Urinary bladder (tissue), 4 donors: ENCODE measurements around the gene SLC25A29. TPM values are rescaled to one million over a fixed set of nuclear protein-coding genes. Genes with fewer than 3 reads are reported as not detected.

Experiments used
- DNase-seq: peaks from one replicate; pipeline ENCODE4 v3.0.0-alpha.2; 2015; ENCODE audit errors: extremely low spot score
- H3K27ac ChIP-seq: one replicate; pipeline ENCODE4 v1.5.1; 2013; ENCODE audit warnings: low read depth, mild to moderate bottlenecking, moderate library complexity
- H3K36me3 ChIP-seq: one replicate; pipeline ENCODE4 v1.6.1; 2013; ENCODE audit warnings: mild to moderate bottlenecking, moderate library complexity; ENCODE audit not compliant: insufficient read depth
- H3K4me1 ChIP-seq: one replicate; pipeline ENCODE4 v1.6.1; 2013; ENCODE audit warnings: mild to moderate bottlenecking, moderate library complexity; ENCODE audit not compliant: insufficient read depth
- H3K4me3 ChIP-seq: one replicate; pipeline ENCODE4 v1.5.1; 2013; ENCODE audit warnings: low read depth, low read length
- whole genome bisulfite sequencing: extraction: QIAGEN DNeasy Blood & Tissue Kit; methylation state at CpG from one replicate; pipeline ENCODE4 v1.1.7; 2013; 5-methylcytosine and 5-hydroxymethylcytosine counted together
- polyA plus RNA-seq: library from polyadenylated mRNA; stranded (reverse); fragments of 200-250 nt; gene quantifications from one replicate; pipeline ENCODE4 v1.2.3, GENCODE V29; 2013
- total RNA-seq: library from RNA; depleted of rRNA; stranded (reverse); fragments of >200 nt; gene quantifications from one replicate; pipeline ENCODE4 v1.2.3, GENCODE V29; 2014
- donor health status: healthy with polysubstance abuse.
- donor health status: healthy.

Gene SLC25A29
- total and polyA plus RNA-seq, 2 donors, result 14.6 to 34.3 TPM

GRCh38 chr14:100339766-100340422 is 33.6 kb upstream of the SLC25A29 start:
- peaks cover 1% of the 10 kb centered on the region for H3K36me3 ChIP-seq
- no peak for DNase-seq
- H3K4me1 ChIP-seq, result no peaks in the 10 kb centered on the region
- no peak overlapping the region for H3K27ac ChIP-seq
- 86% methylated on average over 6 of the region's 6 CpGs for WGBS
- H3K4me3 ChIP-seq, result no peak overlapping the region

GRCh38 chr14:100336618-100337530 is 30.6 kb upstream of the SLC25A29 start:
- Histone ChIP-seq H3K4me1 (no peaks in the 10 kb centered on the region), H3K4me3 (no peak overlapping the region), H3K27ac (no peak overlapping the region), H3K36me3 (peaks cover 1% of the 10 kb centered on the region)
- 92% methylated on average over 18 of the region's 18 CpGs for WGBS
- DNase-seq, result no peak

GRCh38 chr14:100334904-100335303 is 28.7 kb upstream of the SLC25A29 start:
- 90% methylated on average over 12 of the region's 12 CpGs for WGBS
- H3K4me3 ChIP-seq, result no peak overlapping the region
- H3K27ac ChIP-seq, result no peak overlapping the region
- DNase-seq, result no peak
- peaks cover 1% of the 10 kb centered on the region for H3K36me3 ChIP-seq
- no peaks in the 10 kb centered on the region for H3K4me1 ChIP-seq

GRCh38 chr14:100333827-100334226 is 27.6 kb upstream of the SLC25A29 start:
- H3K4me1 ChIP-seq, result no peaks in the 10 kb centered on the region
- WGBS, result 76% methylated on average over 7 of the region's 7 CpGs
- H3K27ac ChIP-seq, result no peak overlapping the region
- no peak overlapping the region for H3K4me3 ChIP-seq
- H3K36me3 ChIP-seq, result peaks cover 1% of the 10 kb centered on the region
- DNase-seq, result no peak

GRCh38 chr14:100333311-100333710 is 27.1 kb upstream of the SLC25A29 start:
- H3K4me3 ChIP-seq, result no peak overlapping the region
- peaks cover 1% of the 10 kb centered on the region for H3K36me3 ChIP-seq
- DNase-seq, result no peak
- H3K27ac ChIP-seq, result no peak overlapping the region
- no peaks in the 10 kb centered on the region for H3K4me1 ChIP-seq
- WGBS, result 90% methylated on average over 8 of the region's 8 CpGs

GRCh38 chr14:100332797-100333196 is 26.6 kb upstream of the SLC25A29 start:
- no peak overlapping the region for H3K27ac ChIP-seq
- H3K4me1 ChIP-seq, result no peaks in the 10 kb centered on the region
- WGBS, result 92% methylated on average over 8 of the region's 8 CpGs
- DNase-seq, result no peak
- H3K4me3 ChIP-seq, result no peak overlapping the region
- H3K36me3 ChIP-seq, result peaks cover 1% of the 10 kb centered on the region

- 82% methylated on average over 11 of the region's 11 CpGs for WGBS
- Histone ChIP-seq H3K4me1 (no peaks in the 10 kb centered on the region), H3K27ac (no peak overlapping the region), H3K4me3 (no peak overlapping the region), H3K36me3 (peaks cover under 1% of the 10 kb centered on the region)
- no peak for DNase-seq
Observed at GRCh38 chr14:100332071-100332639, 25.9 kb upstream of the SLC25A29 start.

GRCh38 chr14:100330388-100330931 is 24.2 kb upstream of the SLC25A29 start:
- no peak overlapping the region for H3K27ac ChIP-seq
- H3K36me3 ChIP-seq, result no peaks in the 10 kb centered on the region
- no peak for DNase-seq
- H3K4me1 ChIP-seq, result no peaks in the 10 kb centered on the region
- no peak overlapping the region for H3K4me3 ChIP-seq
- 83% methylated on average over 13 of the region's 13 CpGs for WGBS

GRCh38 chr14:100330007-100330344 is 23.7 kb upstream of the SLC25A29 start:
- no peaks in the 10 kb centered on the region for H3K36me3 ChIP-seq
- WGBS, result 80% methylated on average over 11 of the region's 11 CpGs
- no peak for DNase-seq
- H3K4me1 ChIP-seq, result no peaks in the 10 kb centered on the region
- no peak overlapping the region for H3K27ac ChIP-seq
- H3K4me3 ChIP-seq, result no peak overlapping the region

- H3K36me3 ChIP-seq, result no peaks in the 10 kb centered on the region
- WGBS, result 90% methylated on average over 36 of the region's 36 CpGs
- no peak overlapping the region for H3K27ac ChIP-seq
- no peaks in the 10 kb centered on the region for H3K4me1 ChIP-seq
- no peak for DNase-seq
- H3K4me3 ChIP-seq, result no peak overlapping the region
Observed at GRCh38 chr14:100329233-100330006, 23.2 kb upstream of the SLC25A29 start.

- 89% methylated on average over 32 of the region's 32 CpGs for WGBS
- no peak overlapping the region for H3K4me3 ChIP-seq
Observed at GRCh38 chr14:100328495-100329163, 22.4 kb upstream of the SLC25A29 start.

GRCh38 chr14:100327128-100327527 is 20.9 kb upstream of the SLC25A29 start:
- DNase-seq, result no peak
- Histone ChIP-seq H3K4me3 (no peak overlapping the region), H3K4me1 (no peaks in the 10 kb centered on the region), H3K36me3 (no peaks in the 10 kb centered on the region), H3K27ac (no peak overlapping the region)
- WGBS, result 94% methylated on average over 24 of the region's 24 CpGs

More at GRCh38 chr14:100328495-100329163, 22.4 kb upstream of the SLC25A29 start:
- H3K27ac ChIP-seq, result no peak overlapping the region
- H3K36me3 ChIP-seq, result no peaks in the 10 kb centered on the region
- no peaks in the 10 kb centered on the region for H3K4me1 ChIP-seq
- no peak for DNase-seq

- no peak for DNase-seq
- no peak overlapping the region for H3K4me3 ChIP-seq
- WGBS, result 92% methylated on average over 13 of the region's 13 CpGs
Observed at GRCh38 chr14:100325958-100326357, 19.7 kb upstream of the SLC25A29 start.

More at GRCh38 chr14:100325958-100326357, 19.7 kb upstream of the SLC25A29 start:
- Histone ChIP-seq H3K27ac (no peak overlapping the region), H3K36me3 (no peaks in the 10 kb centered on the region), H3K4me1 (no peaks in the 10 kb centered on the region)
